ENCODE results near the gene PPARG. TPM values are rescaled to one million over a fixed set of nuclear protein-coding genes. Genes with fewer than 3 reads are reported as not detected.

PPARG gene
- total and polyA plus RNA-seq, 2 of the 13 experiments (the other 11 are each of a cell fraction or from before 2014, with no cell fraction given), result 13.9 to 58.3 TPM

DNA sequence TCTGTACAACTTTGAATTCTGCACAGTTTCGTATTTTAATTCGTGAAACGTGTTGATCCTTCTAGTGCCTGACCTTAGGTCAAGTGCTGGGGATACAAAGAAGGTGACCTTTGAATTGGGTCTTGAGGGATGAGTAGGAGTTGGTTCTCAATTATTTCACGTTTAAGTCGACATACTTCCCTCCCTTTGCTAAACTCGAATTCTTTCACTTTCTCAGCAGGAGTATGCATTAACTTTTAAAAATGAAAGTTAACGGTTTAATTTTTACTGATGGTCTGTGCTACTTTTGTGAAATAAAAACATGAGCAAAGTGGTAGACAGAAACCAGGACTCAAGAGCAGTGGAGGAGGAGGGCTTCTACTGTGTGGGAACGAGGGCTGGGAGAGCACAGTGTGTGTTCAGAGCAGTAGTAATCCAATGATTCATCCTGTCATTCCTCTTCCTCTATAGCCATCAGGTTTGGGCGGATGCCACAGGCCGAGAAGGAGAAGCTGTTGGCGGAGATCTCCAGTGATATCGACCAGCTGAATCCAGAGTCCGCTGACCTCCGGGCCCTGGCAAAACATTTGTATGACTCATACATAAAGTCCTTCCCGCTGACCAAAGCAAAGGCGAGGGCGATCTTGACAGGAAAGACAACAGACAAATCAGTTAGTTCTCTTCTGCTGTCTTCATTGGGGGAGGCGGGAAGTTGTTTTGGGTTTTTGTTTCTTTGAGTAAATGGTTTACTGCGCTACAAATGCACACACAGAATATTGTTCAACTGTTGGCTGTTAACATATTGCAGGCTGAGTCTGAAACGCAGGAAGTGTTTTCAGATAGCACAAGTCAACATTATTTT lies 116.8 kb downstream of the PPARG start (continued):
- TF ChIP-seq, protein P1, sequence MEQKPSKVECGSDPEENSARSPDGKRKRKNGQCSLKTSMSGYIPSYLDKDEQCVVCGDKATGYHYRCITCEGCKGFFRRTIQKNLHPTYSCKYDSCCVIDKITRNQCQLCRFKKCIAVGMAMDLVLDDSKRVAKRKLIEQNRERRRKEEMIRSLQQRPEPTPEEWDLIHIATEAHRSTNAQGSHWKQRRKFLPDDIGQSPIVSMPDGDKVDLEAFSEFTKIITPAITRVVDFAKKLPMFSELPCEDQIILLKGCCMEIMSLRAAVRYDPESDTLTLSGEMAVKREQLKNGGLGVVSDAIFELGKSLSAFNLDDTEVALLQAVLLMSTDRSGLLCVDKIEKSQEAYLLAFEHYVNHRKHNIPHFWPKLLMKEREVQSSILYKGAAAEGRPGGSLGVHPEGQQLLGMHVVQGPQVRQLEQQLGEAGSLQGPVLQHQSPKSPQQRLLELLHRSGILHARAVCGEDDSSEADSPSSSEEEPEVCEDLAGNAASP (CRISPR knock-in tag; IDR thresholded peaks at IDR 0.05; ENCODE audit: borderline replicate concordance), result peak; percentile 66
- TF ChIP-seq ASH2L (IDR thresholded peaks at IDR 0.05; ENCODE audit: insufficient read length, low read depth, low read length) (peak; percentile 66), FOXK1 (CRISPR knock-in tag; IDR thresholded peaks at IDR 0.05; ENCODE audit: borderline replicate concordance, low read depth) (peak; percentile 89; the same call in 1 of the 2 replicates), ZNF530 (CRISPR knock-in tag; IDR thresholded peaks at IDR 0.05; ENCODE audit: low read depth) (no peak), RCOR2 (CRISPR knock-in tag; IDR thresholded peaks at IDR 0.05) (peak; percentile 66; the same call in 1 of the 2 replicates), SP1 (IDR thresholded peaks at IDR 0.05) (no peak), SP1 (CRISPR knock-in tag; IDR thresholded peaks at IDR 0.05) (no peak), KDM5B (CRISPR knock-in tag; IDR thresholded peaks at IDR 0.05; ENCODE audit: borderline replicate concordance) (peak; percentile 29; the same call in 1 of the 2 replicates), ZSCAN29 (CRISPR knock-in tag; conservative IDR thresholded peaks at IDR 0.05) (peak; percentile 63), ZZZ3 (CRISPR knock-in tag; IDR thresholded peaks at IDR 0.05; ENCODE audit: borderline replicate concordance) (no peak)
- TF ChIP-seq, protein P2, sequence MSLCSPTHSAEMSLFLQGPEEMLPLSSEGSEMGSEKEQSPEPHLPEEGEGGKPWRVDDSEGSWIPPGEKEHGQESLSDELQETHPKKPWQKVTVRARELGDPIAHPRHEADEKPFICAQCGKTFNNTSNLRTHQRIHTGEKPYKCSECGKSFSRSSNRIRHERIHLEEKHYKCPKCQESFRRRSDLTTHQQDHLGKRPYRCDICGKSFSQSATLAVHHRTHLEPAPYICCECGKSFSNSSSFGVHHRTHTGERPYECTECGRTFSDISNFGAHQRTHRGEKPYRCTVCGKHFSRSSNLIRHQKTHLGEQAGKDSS (CRISPR knock-in tag; IDR thresholded peaks at IDR 0.05; ENCODE audit: borderline replicate concordance, low read depth), result peak; percentile 71; the same call in 1 of the 2 replicates
- TF ChIP-seq, protein P3, sequence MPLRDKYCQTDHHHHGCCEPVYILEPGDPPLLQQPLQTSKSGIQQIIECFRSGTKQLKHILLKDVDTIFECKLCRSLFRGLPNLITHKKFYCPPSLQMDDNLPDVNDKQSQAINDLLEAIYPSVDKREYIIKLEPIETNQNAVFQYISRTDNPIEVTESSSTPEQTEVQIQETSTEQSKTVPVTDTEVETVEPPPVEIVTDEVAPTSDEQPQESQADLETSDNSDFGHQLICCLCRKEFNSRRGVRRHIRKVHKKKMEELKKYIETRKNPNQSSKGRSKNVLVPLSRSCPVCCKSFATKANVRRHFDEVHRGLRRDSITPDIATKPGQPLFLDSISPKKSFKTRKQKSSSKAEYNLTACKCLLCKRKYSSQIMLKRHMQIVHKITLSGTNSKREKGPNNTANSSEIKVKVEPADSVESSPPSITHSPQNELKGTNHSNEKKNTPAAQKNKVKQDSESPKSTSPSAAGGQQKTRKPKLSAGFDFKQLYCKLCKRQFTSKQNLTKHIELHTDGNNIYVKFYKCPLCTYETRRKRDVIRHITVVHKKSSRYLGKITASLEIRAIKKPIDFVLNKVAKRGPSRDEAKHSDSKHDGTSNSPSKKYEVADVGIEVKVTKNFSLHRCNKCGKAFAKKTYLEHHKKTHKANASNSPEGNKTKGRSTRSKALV (CRISPR knock-in tag; IDR thresholded peaks at IDR 0.05), result peak; percentile 71; the same call in 1 of the 2 replicates
- TF ChIP-seq, protein P4, sequence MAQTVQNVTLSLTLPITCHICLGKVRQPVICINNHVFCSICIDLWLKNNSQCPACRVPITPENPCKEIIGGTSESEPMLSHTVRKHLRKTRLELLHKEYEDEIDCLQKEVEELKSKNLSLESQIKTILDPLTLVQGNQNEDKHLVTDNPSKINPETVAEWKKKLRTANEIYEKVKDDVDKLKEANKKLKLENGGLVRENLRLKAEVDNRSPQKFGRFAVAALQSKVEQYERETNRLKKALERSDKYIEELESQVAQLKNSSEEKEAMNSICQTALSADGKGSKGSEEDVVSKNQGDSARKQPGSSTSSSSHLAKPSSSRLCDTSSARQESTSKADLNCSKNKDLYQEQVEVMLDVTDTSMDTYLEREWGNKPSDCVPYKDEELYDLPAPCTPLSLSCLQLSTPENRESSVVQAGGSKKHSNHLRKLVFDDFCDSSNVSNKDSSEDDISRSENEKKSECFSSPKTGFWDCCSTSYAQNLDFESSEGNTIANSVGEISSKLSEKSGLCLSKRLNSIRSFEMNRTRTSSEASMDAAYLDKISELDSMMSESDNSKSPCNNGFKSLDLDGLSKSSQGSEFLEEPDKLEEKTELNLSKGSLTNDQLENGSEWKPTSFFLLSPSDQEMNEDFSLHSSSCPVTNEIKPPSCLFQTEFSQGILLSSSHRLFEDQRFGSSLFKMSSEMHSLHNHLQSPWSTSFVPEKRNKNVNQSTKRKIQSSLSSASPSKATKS (CRISPR knock-in tag; IDR thresholded peaks at IDR 0.05), result peak; percentile 78; the same call in 1 of the 2 replicates
- TF ChIP-seq, protein P5, sequence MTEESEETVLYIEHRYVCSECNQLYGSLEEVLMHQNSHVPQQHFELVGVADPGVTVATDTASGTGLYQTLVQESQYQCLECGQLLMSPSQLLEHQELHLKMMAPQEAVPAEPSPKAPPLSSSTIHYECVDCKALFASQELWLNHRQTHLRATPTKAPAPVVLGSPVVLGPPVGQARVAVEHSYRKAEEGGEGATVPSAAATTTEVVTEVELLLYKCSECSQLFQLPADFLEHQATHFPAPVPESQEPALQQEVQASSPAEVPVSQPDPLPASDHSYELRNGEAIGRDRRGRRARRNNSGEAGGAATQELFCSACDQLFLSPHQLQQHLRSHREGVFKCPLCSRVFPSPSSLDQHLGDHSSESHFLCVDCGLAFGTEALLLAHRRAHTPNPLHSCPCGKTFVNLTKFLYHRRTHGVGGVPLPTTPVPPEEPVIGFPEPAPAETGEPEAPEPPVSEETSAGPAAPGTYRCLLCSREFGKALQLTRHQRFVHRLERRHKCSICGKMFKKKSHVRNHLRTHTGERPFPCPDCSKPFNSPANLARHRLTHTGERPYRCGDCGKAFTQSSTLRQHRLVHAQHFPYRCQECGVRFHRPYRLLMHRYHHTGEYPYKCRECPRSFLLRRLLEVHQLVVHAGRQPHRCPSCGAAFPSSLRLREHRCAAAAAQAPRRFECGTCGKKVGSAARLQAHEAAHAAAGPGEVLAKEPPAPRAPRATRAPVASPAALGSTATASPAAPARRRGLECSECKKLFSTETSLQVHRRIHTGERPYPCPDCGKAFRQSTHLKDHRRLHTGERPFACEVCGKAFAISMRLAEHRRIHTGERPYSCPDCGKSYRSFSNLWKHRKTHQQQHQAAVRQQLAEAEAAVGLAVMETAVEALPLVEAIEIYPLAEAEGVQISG (CRISPR knock-in tag; IDR thresholded peaks at IDR 0.05), result peak; percentile 82

All from HepG2 (cell line).